Chondrocyte (in vitro differentiated cells): ENCODE results near the gene STK24. TPM values are rescaled to one million over a fixed set of nuclear protein-coding genes. Genes with fewer than 3 reads are reported as not detected.
A peak's percentile ranks its signal among the peaks of the same experiment; 100 is the strongest.

Experiments
- DNase-seq: peaks from one replicate; pipeline ENCODE4 v3.0.0; 2021; ENCODE audit warnings: mixed read lengths, low spot score
- H3K27ac Mint-ChIP-seq: one replicate; pipeline ENCODE4 v1.8.0; 2021; ENCODE audit warnings: mild to moderate bottlenecking, moderate library complexity, mixed read lengths; ENCODE audit not compliant: unreplicated experiment
- H3K27me3 Mint-ChIP-seq: 2 replicates; pipeline ENCODE4 v1.8.0; 2021; ENCODE audit warnings: low read depth, mixed read lengths
- H3K36me3 Mint-ChIP-seq: 2 replicates; pipeline ENCODE4 v1.8.0; 2021; ENCODE audit warnings: low read depth, mixed read lengths
- H3K4me1 Mint-ChIP-seq: 2 replicates; pipeline ENCODE4 v1.8.0; 2021; ENCODE audit warnings: low read depth, mild to moderate bottlenecking, mixed read lengths
- H3K4me3 Mint-ChIP-seq: one replicate; pipeline ENCODE4 v1.8.0; 2021; ENCODE audit warnings: mild to moderate bottlenecking, moderate library complexity, mixed read lengths; ENCODE audit not compliant: unreplicated experiment
- H3K9me3 Mint-ChIP-seq: 2 replicates; pipeline ENCODE4 v1.8.0; 2021; ENCODE audit warnings: low read depth, mixed read lengths
- total RNA-seq: library from RNA; stranded (reverse); gene quantifications from 3 replicates; pipeline ENCODE4 v1.2.1, GENCODE V29; 2021
- TF ChIP-seq, protein P1 (sequence below): fragments of 200-600 bp; sonication (generic); IDR thresholded peaks from 2 replicates; pipeline ENCODE4 v1.5.0; 2021; ENCODE audit warnings: antibody characterized with exemption, mild to moderate bottlenecking, moderate library complexity

Gene STK24
- total RNA-seq, 1 donor from 2014 or later: 100 TPM

- Mint-ChIP-seq H3K4me1 (peaks cover 70% of the 10 kb centered on the region), H3K4me3 (no peak overlapping the region), H3K27me3 (no peaks in the 10 kb centered on the region), H3K36me3 (no peaks in the 10 kb centered on the region), H3K9me3 (no peaks in the 10 kb centered on the region), H3K27ac (peak overlapping the region; percentile 47)
- DNase-seq: no peak
- TF ChIP-seq, protein P1, sequence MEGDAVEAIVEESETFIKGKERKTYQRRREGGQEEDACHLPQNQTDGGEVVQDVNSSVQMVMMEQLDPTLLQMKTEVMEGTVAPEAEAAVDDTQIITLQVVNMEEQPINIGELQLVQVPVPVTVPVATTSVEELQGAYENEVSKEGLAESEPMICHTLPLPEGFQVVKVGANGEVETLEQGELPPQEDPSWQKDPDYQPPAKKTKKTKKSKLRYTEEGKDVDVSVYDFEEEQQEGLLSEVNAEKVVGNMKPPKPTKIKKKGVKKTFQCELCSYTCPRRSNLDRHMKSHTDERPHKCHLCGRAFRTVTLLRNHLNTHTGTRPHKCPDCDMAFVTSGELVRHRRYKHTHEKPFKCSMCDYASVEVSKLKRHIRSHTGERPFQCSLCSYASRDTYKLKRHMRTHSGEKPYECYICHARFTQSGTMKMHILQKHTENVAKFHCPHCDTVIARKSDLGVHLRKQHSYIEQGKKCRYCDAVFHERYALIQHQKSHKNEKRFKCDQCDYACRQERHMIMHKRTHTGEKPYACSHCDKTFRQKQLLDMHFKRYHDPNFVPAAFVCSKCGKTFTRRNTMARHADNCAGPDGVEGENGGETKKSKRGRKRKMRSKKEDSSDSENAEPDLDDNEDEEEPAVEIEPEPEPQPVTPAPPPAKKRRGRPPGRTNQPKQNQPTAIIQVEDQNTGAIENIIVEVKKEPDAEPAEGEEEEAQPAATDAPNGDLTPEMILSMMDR: peak; percentile 36
Measured at GRCh38 chr13:98557937-98558792, 18.7 kb downstream of the STK24 start.

- Mint-ChIP-seq H3K9me3 (no peaks in the 10 kb centered on the region), H3K27me3 (no peaks in the 10 kb centered on the region)
- DNase-seq: no peak
Measured at GRCh38 chr13:98556968-98557631, 19.8 kb downstream of the STK24 start.

DNA sequence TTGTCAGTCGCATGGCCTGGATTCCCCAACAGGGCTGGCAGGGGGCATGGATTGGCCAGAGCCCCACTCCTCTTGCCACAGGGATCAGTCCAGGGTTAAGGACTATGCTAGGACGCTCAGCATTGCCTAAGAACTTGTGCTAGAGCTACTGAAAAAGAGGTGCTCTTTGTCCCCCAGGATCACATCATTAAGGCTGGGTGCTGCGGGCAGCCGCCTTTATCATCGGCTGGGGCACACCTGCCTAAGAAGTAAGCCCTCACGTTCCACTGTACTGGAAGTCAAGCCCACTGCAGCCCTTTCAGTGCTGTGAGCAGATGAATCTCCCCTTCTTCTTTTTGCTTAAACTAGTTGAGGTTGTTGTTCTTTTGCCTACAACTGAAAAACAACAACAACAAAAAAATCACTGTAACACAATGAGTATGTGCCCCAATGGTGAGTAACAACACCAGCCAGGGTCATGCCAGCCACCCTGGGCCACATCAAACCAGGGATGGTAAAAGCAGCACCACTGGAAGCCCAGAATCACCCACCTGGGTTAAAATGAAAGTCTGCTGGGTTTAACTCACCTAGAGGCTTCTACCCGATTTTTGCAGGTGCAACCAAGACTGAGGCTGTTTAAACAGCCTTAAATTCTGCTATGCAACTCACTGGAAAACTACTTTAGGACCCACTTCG lies 20.6 kb downstream of the STK24 start:
- peaks cover 3% of the 10 kb centered on the region for H3K36me3 Mint-ChIP-seq

More at GRCh38 chr13:98556968-98557631, 19.8 kb downstream of the STK24 start:
- Mint-ChIP-seq H3K27ac (peak overlapping the region; percentile 65), H3K36me3 (no peaks in the 10 kb centered on the region), H3K4me1 (peaks cover 66% of the 10 kb centered on the region), H3K4me3 (no peak overlapping the region)
- TF ChIP-seq, protein P1: no peak

DNA sequence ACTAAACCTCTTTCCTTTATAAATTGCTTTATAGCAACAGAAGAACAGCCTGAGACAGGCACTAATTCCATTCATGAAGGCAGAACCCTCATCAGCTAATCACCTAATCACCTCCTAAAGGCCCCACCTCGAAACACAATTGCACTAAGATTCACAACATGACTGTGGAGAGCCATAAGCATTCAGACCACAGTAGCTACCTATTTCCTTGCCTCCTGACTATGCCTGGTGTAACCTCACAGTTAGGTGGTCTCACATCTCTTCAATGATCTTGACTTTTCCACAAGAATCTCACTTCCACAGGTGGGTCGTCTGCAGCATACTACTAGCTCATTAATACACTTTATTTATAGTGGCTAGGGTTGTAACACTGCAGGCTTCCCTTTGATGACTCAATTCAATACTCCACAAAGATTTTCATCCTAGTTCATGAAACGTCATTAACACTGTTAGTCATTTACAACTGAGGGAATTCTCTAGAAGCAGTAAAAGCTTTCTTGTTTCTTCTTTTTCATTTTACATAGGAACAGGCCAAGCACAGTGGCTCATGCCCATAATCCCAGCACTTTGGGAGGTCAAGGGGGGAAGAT lies 27.1 kb downstream of the STK24 start:
- Mint-ChIP-seq H3K4me3 (no peak overlapping the region), H3K9me3 (peaks cover 7% of the 10 kb centered on the region), H3K27me3 (no peaks in the 10 kb centered on the region), H3K36me3 (peaks cover 4% of the 10 kb centered on the region), H3K27ac (peak overlapping the region; percentile 32), H3K4me1 (peaks cover 60% of the 10 kb centered on the region)
- TF ChIP-seq, protein P1: no peak
- no peak for DNase-seq

More for the DNA sequence above, 20.6 kb downstream of the STK24 start:
- Mint-ChIP-seq H3K27ac (no peak overlapping the region), H3K27me3 (no peaks in the 10 kb centered on the region), H3K4me1 (peaks cover 62% of the 10 kb centered on the region), H3K9me3 (no peaks in the 10 kb centered on the region), H3K4me3 (no peak overlapping the region)
- no peak for DNase-seq
- TF ChIP-seq, protein P1: no peak
